GM19193 (cell line): Measurements from ENCODE around the gene GOSR1.

Experiments used
- POLR2A ChIP-seq: IDR thresholded peaks from 4 replicates; pipeline ENCODE4 v1.6.1; 2011; ENCODE audit not compliant: insufficient read depth, insufficient read length; ENCODE audit errors: extremely low read depth

Gene GOSR1

DNA sequence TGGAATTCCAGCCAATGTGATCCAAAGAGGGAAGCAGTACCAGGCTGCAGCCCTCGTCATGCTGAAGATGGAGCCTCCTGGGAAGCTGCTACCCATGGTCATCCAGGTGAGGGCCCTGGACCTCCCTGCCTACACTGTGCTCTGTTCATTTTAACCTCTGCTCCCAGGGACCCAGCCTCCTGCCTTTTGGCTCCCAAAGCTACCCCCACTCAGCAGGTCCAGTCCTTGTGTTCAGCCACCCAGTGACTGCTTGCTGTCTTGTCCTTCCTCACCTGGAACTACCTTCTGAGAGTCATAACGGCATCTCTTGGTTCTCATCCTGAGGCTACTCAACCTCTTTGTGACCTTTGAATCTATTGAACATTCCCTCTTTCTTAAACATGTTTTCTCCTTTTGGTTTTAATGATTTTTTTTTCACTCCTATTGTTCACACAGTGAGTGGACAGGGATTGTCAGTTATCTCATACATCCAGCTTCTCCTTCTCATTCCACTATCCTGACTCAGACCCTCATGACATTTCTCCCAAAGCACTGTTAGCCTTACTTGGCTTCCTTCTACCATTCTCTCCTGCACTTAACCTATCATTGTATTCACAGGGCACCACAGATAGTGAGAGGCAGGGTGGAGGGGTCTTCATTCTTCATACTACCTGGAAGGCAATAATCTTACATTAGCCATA lies 53.3 kb downstream of the GOSR1 start:
- no peak for TF ChIP-seq POLR2A

DNA sequence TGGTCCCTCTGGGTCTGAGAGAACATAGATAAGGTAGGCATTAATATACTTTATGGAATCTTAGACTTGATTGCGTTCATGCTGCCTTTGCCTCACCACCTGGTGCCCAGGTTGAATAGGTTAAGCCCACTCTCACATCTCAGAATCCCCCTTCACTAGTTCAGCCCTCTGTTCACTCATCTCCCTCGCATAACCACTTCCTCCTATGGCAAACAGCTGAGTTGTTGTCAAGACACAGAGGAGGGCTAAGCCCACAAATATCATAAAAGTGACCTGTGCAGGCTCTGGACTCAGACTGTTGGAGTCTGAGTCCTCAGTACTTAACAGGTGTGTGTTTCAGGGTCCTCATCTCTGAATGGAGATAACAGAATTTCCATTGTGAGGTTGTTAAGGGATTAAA lies 55.7 kb downstream of the GOSR1 start:
- no peak for TF ChIP-seq POLR2A

DNA sequence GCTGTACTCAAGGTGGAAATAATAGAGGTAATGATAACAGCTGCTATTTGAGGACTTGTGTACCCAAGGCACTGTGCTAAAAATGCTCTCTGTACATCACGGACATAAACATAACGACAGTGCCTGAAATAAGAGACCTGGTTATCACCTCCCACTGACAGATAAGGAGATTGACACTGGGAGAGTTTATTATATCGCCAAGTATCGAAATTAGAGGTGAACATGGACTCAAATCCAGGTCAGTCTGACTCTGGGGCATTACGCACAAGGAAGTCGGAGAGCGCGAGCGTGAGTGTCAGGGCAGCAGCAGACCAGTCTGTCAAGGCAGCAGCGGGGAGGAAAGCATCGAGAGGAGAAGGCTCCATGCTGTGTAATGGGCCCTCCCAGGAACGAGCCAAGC lies 57.1 kb downstream of the GOSR1 start:
- TF ChIP-seq POLR2A = no peak

DNA sequence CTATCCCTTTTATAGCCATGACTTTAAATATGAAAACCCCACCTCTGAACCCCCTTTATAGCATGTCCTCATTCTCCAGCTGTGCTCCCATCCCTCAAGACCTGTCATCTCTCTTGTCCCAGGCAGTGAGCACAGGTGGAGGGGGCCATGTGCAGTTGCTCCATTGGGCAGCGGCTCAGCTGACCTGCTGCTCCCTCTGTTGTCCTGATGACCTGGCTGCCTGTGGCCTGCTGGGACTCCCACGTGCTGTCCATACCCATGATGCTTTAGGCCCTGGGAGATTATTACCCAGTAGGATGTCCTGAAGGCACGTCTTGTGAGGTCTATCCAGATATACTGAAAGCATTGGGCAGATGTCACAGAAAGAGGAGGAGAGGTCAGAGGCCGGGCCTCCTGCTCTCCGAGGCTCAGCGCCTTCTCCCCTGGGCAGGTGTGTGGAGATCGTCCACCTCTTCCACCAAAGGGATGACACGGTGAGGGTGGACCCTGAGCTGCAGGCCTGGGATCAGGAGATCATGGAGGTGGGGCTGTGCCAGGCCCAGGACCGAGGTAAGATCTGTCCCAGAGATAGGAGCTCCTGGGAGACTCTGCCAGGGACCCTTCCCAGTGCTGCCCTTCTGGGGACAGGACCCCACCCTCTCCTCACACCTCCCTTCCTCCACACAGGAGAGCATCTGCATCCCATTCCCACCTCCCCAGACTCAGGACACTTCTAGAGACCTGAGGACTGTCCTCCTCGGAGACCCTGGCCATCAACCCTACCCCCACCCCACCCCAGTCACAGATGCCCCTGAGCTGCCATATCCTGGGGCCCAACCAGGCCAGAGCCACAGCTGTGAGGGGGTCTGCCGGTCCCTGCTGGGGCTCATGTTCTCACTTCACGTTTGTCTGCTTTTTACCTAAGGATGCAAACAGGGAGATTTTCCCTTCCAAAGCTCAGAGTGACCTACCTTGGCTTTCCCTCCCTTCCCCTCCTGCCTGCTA lies 58.0 kb downstream of the GOSR1 start:
- TF ChIP-seq POLR2A = no peak

DNA sequence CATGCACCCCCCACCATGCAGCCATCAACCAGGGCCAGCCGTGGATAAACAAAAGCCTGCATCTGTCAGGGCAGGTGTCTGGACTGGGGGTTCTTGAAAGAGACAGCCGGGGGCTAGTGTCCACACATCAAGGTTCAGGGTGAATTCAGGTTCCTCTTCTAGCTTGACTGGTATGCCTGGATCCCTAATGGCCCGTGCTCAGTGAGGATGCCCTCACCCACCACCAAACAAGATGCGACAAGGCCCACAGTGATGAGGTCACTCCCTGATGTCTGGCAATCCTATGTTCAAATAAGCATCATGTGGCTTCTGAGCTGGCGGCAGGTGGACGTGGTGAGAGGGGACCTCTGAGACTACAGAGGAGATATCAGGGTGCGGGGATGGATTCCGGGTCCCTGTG lies 64.6 kb downstream of the GOSR1 start:
- TF ChIP-seq POLR2A = no peak

DNA sequence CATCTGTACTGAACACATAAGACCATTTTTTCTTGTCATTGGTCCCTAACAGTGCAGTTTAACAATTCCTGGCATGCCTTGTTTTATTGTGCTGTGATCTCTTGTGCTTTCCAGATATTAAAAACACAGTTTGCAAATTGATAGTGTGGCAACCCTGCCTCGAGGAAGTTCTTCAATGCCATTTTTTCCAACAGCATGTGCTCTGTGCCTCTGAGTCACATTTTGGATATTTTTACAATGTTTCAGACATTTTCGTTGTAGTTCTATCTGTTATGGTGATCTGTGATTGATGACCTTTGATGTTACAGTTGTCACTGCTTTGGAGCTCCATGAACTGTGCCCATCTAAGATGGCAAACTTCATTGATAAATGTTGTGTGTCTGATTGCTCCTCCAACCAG lies 66.2 kb downstream of the GOSR1 start:
- no peak for TF ChIP-seq POLR2A

DNA sequence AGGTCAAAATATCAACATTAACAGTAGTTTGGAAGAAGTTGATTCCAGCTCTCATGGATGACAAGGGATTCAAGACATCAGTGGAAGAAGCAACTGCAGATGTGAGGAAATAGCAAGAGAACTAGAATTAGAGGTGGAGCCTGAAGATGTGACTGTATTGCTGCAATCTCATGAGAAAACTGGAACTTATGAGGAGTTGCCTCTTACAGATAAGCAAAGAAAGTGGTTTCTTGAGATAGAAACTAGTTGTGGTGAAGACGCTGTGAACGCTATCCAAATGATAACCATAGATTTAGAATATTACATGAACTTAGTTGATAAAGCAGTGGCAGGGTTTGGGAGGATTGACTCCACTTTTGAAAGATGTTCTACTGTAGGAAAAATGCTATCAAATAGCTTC lies 67.8 kb downstream of the GOSR1 start:
- no peak for TF ChIP-seq POLR2A

DNA sequence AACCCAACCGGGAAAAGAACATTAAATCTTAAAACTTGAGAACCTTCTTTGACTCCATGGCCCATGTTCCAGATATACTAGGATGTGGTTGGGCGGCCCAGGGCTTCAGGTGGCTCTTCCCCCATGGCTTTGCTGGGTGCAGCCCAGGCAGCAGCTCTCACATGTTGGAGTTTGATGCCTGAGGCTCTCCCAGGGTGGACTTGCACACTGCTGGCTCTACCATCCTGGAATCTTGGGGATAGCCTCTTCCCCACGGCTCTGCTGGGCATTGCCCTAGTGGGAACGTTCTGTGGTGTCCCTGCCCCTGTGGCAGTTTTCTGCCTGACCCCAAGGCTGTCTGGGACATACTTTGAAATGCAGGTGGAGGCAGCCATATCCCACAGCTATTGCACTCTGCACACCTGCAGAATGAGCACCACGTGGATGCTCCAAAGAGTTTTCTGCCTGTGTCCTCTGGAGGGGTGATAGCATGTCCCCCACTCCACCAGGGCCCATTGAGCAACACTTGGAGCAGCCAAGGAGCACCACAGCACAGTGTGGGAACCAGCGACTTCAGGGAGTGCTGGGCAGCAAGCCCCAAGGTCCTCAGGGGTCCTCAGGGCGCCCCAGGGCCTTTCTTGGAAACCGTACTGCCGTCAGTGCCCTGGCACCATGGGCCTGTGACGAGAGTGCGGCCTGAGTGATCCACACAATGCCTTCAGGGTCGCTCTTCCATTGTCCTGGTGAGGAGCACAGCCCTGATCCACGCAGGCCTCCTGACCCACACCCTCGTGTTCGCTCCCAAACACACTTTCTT lies 70.8 kb downstream of the GOSR1 start:
- TF ChIP-seq POLR2A = no peak

DNA sequence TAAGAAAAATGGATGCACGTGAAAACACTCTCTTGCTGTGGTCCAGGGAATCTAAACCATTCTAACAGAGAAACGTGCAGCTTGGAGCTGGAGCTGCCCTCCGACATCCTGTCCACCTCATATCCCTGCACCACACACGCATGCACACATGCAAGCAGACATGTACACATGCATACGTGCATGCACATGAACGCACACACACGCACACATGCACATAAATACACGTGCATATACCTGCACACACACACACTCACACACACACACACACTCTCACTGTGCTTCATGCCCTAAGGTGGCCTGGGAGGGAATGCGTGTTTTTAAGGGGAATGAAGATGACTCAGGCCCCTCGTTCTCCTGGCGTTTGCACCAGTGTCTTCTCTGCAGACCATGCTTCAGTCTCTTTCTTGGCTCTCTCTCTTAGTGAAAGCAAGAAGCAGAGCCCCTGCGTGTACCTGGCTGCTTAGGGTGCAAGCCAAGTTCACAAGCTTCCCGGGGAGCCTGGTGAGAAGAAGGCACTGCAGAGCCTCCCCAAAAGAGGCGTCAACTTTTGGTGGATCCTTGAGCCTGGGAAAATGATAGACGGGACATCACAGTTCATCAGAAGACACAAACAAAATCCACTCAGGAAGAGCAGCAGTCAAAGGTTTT lies 72.8 kb downstream of the GOSR1 start:
- no peak for TF ChIP-seq POLR2A

DNA sequence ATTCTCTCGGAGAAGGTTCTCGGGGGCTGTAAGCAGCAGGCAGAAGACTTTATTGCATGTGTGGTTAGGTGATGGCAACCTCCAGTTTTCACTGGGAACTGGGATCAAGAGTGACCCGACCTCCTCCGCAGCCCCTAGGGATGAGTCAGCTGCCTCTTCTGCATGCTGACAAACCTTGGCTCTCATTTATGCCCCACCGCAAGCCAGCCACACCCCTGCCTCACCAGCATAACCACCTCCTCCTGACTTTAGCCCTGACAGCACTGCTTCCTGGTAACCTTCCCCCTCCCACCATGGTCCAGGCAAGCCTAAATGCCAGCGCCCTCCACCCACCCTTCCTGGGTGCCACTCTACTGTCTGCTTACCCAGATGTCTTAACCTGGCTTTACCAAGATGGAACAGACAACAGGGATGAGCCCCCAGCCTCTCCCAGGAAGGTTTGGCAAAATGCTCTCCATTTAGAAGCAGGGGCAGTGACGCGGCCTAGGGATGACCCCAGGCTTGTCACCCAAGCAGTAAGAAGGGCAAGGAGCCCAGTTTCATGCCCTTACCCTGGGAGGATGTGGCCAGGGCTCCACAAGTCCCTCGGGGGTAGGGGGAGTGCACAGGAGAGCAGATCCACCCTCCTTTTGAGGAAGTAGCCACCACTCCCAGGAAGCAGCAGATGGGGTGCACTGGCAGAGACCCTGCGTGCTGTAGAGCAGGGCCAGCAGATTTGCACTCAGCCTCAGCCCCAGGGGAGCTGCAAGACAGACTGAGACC lies 73.5 kb downstream of the GOSR1 start:
- TF ChIP-seq POLR2A = no peak

DNA sequence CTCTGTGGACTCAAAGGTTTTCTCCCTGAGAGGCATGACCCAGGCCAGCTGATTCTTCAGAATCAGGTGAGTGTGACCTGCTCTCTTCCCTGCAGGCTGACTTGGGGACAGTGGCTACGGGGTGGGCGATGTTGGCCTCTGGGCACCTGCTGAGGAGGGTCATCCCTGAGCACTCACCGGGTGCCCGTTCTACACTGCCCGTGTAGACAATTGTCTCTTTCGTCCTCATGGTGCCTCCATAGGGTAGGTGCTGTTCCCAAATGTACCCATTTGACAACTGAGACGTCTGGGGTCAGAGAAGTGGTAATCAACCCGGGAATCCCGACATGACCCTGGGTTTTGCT lies 74.8 kb downstream of the GOSR1 start:
- no peak for TF ChIP-seq POLR2A

DNA sequence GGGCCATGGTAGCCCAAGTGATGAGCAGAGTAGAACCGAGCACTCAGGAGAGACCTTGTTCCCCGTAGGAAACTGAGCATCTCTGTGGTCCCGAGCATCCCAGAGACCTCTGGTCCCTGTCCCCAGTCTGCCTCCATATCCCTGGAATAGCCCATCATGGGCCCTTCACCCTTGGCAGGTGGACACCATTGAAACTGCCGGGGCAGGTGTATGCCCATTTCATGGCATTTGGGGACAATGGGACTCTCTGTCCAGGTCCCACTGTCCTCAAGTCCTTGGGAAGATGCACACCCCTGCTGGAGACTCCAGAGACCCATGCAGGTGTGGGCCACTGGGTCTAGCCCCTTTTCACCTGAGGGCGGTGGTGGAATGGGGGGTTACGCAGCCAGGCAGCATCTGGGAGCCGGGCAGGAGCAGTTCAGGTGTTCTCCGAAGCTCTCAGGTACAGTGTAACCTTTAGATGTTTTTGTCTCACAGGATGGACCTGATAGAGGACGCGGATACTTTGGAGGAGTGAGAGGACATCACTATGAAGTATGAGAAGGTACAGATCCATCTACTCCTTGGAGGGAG lies 75.9 kb downstream of the GOSR1 start:
- no peak for TF ChIP-seq POLR2A

DNA sequence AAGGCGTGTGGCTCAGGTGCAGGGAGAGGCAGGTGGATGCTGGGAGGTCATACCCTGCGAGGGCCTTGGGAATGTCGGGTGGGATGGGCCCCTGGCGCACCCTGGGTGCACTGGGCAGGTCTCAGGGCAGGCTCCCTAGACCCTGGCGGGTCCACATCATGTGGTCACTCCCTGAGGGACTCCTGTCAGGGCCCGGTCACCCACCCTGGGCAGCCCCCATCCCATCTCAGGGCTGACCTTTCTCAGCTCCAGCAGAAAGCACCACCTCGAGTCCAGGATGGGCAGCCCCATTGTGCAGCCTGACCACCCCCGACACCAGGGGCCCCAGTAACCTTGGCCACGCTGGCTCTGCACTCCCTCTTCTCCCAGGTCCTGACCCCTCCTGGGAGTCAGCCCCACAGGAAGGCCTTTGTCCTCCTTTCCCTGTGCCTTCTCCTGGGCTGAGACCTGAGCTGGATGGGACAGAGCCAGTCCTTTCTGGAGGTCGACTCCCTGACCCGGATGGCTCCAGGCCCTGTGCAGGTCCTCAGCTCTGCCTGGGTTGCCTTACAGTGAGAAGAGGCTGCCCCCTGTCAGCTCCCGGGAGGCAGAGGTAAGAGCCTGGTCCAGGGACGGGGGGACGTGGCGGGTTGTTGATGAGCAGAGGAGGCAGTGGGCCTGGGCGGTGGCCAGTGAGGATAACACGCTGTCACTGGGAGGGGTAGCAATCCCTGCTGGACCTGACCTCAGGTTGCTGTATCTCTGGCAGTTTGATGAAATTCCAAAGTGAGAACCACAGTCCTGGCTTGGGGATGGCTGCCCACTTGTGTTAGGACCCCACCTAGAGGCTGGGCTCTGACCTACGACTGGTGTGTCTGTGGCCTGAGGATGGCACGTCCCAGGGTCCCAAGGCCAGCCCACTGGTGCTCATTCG lies 77.9 kb downstream of the GOSR1 start:
- no peak for TF ChIP-seq POLR2A
